Astrocyte of the spinal cord (primary cell): Measurements from ENCODE around the gene SCGB1A1.

Source experiments
- DNase-seq: peaks from one replicate; pipeline ENCODE4 v3.0.0; 2011; ENCODE audit warnings: low read depth, low spot score
- H3K4me3 ChIP-seq: 2 replicates; pipeline ENCODE4 v1.5.1; 2011; ENCODE audit warnings: low read depth, mild to moderate bottlenecking, low read length, moderate library complexity
- in situ Hi-C: cut with HindIII; loops from 2 replicates; pipeline ENCODE4 v1.10.0; 2017; ENCODE audit warnings: low sequenced_read_pairs
- TF ChIP-seq, protein P1 (sequence below): IDR thresholded peaks from 2 replicates; pipeline ENCODE4 v1.5.1; 2012; ENCODE audit warnings: low read depth, mild to moderate bottlenecking, low read length, inconsistent platforms

SCGB1A1 gene

GRCh38 chr11:62435846-62436660, 17.2 kb downstream of the SCGB1A1 start:
- H3K4me3 ChIP-seq, result no peak overlapping the region
- no peak for DNase-seq
- TF ChIP-seq, protein P1, sequence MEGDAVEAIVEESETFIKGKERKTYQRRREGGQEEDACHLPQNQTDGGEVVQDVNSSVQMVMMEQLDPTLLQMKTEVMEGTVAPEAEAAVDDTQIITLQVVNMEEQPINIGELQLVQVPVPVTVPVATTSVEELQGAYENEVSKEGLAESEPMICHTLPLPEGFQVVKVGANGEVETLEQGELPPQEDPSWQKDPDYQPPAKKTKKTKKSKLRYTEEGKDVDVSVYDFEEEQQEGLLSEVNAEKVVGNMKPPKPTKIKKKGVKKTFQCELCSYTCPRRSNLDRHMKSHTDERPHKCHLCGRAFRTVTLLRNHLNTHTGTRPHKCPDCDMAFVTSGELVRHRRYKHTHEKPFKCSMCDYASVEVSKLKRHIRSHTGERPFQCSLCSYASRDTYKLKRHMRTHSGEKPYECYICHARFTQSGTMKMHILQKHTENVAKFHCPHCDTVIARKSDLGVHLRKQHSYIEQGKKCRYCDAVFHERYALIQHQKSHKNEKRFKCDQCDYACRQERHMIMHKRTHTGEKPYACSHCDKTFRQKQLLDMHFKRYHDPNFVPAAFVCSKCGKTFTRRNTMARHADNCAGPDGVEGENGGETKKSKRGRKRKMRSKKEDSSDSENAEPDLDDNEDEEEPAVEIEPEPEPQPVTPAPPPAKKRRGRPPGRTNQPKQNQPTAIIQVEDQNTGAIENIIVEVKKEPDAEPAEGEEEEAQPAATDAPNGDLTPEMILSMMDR, result no peak
- in situ Hi-C loops, result no loop called here

DNA sequence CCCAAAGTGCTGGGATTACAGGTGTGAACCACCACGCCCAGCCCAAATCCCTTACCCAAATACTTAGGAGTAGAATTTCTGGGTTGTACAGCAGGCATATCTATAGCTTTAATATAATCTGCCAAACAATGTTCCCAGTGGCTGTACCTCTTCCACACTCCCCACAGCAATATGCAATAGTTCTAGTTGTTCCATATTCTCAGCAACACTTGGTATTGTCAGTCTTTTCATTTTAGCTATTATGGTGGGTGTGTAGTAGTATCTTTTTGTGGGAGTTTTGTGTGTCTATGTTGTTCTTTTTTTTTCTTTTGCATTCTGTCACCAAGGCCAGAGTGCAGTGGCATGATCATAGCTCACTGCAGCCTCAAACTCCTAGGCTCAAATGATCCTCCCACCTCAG, 18.8 kb downstream of the SCGB1A1 start:
- TF ChIP-seq, protein P1, result no peak
- no peak overlapping the region for H3K4me3 ChIP-seq
- DNase-seq, result no peak
- in situ Hi-C loops, result no loop called here

GRCh38 chr11:62438641-62439040, 19.8 kb downstream of the SCGB1A1 start:
- in situ Hi-C loops, result no loop called here
- H3K4me3 ChIP-seq, result no peak overlapping the region
- TF ChIP-seq, protein P1, result no peak
- no peak for DNase-seq

GRCh38 chr11:62439785-62440602, 21.2 kb downstream of the SCGB1A1 start:
- no peak for DNase-seq
- TF ChIP-seq, protein P1, result no peak
- in situ Hi-C loops, result no loop called here
- no peak overlapping the region for H3K4me3 ChIP-seq

GRCh38 chr11:62443390-62444235, 24.8 kb downstream of the SCGB1A1 start:
- TF ChIP-seq, protein P1, result no peak
- H3K4me3 ChIP-seq, result no peak overlapping the region
- in situ Hi-C loops, result no loop called here
- DNase-seq, result no peak

GRCh38 chr11:62444236-62444833, 25.5 kb downstream of the SCGB1A1 start:
- peak; percentile 86 for DNase-seq
- in situ Hi-C loops, result no loop called here
- peak overlapping the region; percentile 32 for H3K4me3 ChIP-seq
- TF ChIP-seq, protein P1, result no peak
